Lung (tissue), 12 donors: ENCODE results near the gene KLHL6. TPM values are rescaled to one million over a fixed set of nuclear protein-coding genes. Genes with fewer than 3 reads are reported as not detected.

Experiments used
- ATAC-seq: fragments of 200-7000 bp; cut with Tn5 transposase; one replicate; pipeline ENCODE4 v1.9.1; 2020; ENCODE audit warnings: moderate number of reproducible peaks; ENCODE audit not compliant: insufficient read depth, low FRiP score
- DNase-seq, 3 donors: peaks; one replicate each; pipeline ENCODE4 v3.0.0-alpha.2; 2013 to 2017
- H3K27ac ChIP-seq, 2 donors: one replicate each; pipeline ENCODE4 v1.5.1; 2013; ENCODE audit warnings: mild to moderate bottlenecking in 2 of 2, moderate library complexity in 2 of 2, control low read depth in 1 of 2, inconsistent platforms in 1 of 2, low read depth in 1 of 2, low read length in 1 of 2
- H3K27me3 ChIP-seq, 3 donors: one replicate each; pipeline ENCODE4 v1.5.1; 2013; ENCODE audit warnings: low read length in 2 of 3; ENCODE audit not compliant: control insufficient read depth in 3 of 3, insufficient read depth in 3 of 3
- H3K36me3 ChIP-seq, 4 donors: one replicate each; pipeline ENCODE4 v1.5.1; 2013; ENCODE audit warnings: low read length in 4 of 4, mild to moderate bottlenecking in 1 of 4, moderate library complexity in 1 of 4; ENCODE audit not compliant: control insufficient read depth in 4 of 4, insufficient read depth in 4 of 4
- H3K4me1 ChIP-seq, 5 donors: one replicate each; pipeline ENCODE4 v1.5.1; 2013; ENCODE audit warnings: low read length in 5 of 5, mild to moderate bottlenecking in 2 of 5, moderate library complexity in 1 of 5; ENCODE audit not compliant: control insufficient read depth in 5 of 5, insufficient read depth in 5 of 5
- H3K4me3 ChIP-seq: one replicate; pipeline ENCODE4 v1.5.1; 2013; ENCODE audit warnings: mild to moderate bottlenecking, control low read depth, moderate library complexity
- H3K9ac ChIP-seq, 2 donors: one replicate each; pipeline ENCODE4 v1.5.1; 2013; ENCODE audit warnings: low read length in 2 of 2, control low read depth in 1 of 2; ENCODE audit not compliant: insufficient read depth in 1 of 2
- H3K9me3 ChIP-seq, 4 donors: one replicate each; pipeline ENCODE4 v1.5.1; 2013; ENCODE audit warnings: low read length in 3 of 4, mild to moderate bottlenecking in 1 of 4, moderate library complexity in 1 of 4; ENCODE audit not compliant: control insufficient read depth in 4 of 4, insufficient read depth in 3 of 4
- WGBS, 2 donors: extraction: QIAGEN DNeasy Blood & Tissue Kit; methylation state at CpG; one replicate each; pipeline ENCODE4 v1.1.7; 2013; 5-methylcytosine and 5-hydroxymethylcytosine counted together
- polyA plus RNA-seq, 2 donors: library from polyadenylated mRNA; stranded (reverse); fragments of 200-250 nt; gene quantifications; one replicate each; pipeline ENCODE4 v1.2.1, GENCODE V29; 2013
- total RNA-seq, 2 donors: library from RNA; depleted of rRNA in 1 of 2; stranded (reverse); fragments of >200 nt in 1 of 2; gene quantifications; one replicate each; pipeline ENCODE4 v1.2.1, GENCODE V29; 2014 to 2021
- TF ChIP-seq, protein P1 (sequence below): IDR thresholded peaks from 2 replicates; pipeline ENCODE4 v1.5.1; 2012; ENCODE audit warnings: mild to moderate bottlenecking; ENCODE audit errors: control extremely low read depth, extremely low read depth
- donor health status: control.
- donor health status: control.
- donor health status: Bipolar disorder and iron deficiency.
- donor health status: healthy.
- donor health status: DM: yes; HTN: yes; CAD: no.

Gene KLHL6
- total and polyA plus RNA-seq, 4 donors = 3.4 to 18.0 (median 14.1) TPM

DNA sequence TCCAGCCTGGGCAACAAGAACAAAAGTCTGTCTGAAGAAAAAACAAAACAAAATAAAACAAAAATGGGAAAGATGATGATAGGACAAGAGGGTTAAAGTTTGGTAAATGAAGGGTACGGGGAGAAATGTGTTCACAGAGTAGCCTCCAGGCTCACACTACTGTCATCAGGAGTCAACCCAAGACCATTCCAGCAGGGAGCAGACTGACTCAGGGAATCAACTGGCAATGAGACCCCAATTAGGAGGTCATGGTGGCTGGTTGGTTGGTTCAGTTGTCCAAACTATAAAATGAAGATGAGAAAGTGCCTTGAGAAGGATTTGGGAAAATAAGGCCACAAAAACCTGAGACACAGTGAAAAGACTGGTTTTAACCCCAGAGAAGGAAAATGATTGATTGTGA is 51.8 kb downstream of the KLHL6 start:
- Histone ChIP-seq H3K27me3 (no peaks in the 10 kb centered on the region), H3K36me3 (peaks cover 0 to 2% (median 0%) of the 10 kb centered on the region in 4 donors), H3K9ac (no peak overlapping the region), H3K9me3 (no peaks in the 10 kb centered on the region), H3K4me3 (no peak overlapping the region), H3K4me1 (no peaks in the 10 kb centered on the region), H3K27ac (no peak overlapping the region)
- no peak for DNase-seq
- WGBS, 2 donors = 86 to 96% methylated on average over 1 of the region's 1 CpG
- ATAC-seq = no peak
- TF ChIP-seq, protein P1, sequence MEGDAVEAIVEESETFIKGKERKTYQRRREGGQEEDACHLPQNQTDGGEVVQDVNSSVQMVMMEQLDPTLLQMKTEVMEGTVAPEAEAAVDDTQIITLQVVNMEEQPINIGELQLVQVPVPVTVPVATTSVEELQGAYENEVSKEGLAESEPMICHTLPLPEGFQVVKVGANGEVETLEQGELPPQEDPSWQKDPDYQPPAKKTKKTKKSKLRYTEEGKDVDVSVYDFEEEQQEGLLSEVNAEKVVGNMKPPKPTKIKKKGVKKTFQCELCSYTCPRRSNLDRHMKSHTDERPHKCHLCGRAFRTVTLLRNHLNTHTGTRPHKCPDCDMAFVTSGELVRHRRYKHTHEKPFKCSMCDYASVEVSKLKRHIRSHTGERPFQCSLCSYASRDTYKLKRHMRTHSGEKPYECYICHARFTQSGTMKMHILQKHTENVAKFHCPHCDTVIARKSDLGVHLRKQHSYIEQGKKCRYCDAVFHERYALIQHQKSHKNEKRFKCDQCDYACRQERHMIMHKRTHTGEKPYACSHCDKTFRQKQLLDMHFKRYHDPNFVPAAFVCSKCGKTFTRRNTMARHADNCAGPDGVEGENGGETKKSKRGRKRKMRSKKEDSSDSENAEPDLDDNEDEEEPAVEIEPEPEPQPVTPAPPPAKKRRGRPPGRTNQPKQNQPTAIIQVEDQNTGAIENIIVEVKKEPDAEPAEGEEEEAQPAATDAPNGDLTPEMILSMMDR = no peak

GRCh38 chr3:183502237-183503181 is 53.0 kb downstream of the KLHL6 start:
- H3K36me3 ChIP-seq = peaks cover 0 to 2% (median 0%) of the 10 kb centered on the region in 4 donors
- WGBS, 2 donors = 73 to 88% methylated on average over 7 of the region's 7 CpGs
- H3K9me3 ChIP-seq = no peaks in the 10 kb centered on the region
- no peak overlapping the region for H3K9ac ChIP-seq
- DNase-seq (peak in 2 of 3 donors; percentile 22 to 42), ATAC-seq (no peak)
- H3K27me3 ChIP-seq = no peaks in the 10 kb centered on the region
- no peak overlapping the region for H3K27ac ChIP-seq
- no peaks in the 10 kb centered on the region for H3K4me1 ChIP-seq
- TF ChIP-seq, protein P1 = peak; percentile 5
- H3K4me3 ChIP-seq = no peak overlapping the region

GRCh38 chr3:183500981-183501704 is 54.4 kb downstream of the KLHL6 start:
- Histone ChIP-seq H3K9ac (no peak overlapping the region), H3K4me1 (no peaks in the 10 kb centered on the region), H3K27ac (no peak overlapping the region), H3K27me3 (no peaks in the 10 kb centered on the region), H3K9me3 (no peaks in the 10 kb centered on the region), H3K4me3 (no peak overlapping the region), H3K36me3 (peaks cover 0 to 2% (median 0%) of the 10 kb centered on the region in 4 donors)
- TF ChIP-seq, protein P1 = no peak
- no peak for DNase-seq
- ATAC-seq = no peak
- 92 to 96% methylated on average over 15 of the region's 15 CpGs for WGBS, 2 donors
